GM21529 (cell line): Measurements from ENCODE around the gene CCDC124.
"Not testable (repeated sequence)": the region's sequence is repeated elsewhere in the genome, so short reads cannot be mapped to it uniquely, and the experiment has no call there.

Experiments
- ATAC-seq: cut with Tn5 transposase; IDR thresholded peaks from one replicate; pipeline ENCODE4 v1.9.1; 2021; ENCODE audit not compliant: unreplicated experiment

The CCDC124 gene

GRCh38 chr19:17932485-17933338 is at the start of gene CCDC124:
CCDC124 (plus strand) TSS chr19:17933015; CDS start chr19:17936421, 3,406 bp downstream.
- peak; percentile 78 for ATAC-seq

GRCh38 chr19:17883627-17884410 is 49.0 kb upstream of the CCDC124 start:
- ATAC-seq, result no peak

GRCh38 chr19:17886515-17886914 is 46.3 kb upstream of the CCDC124 start:
- no peak for ATAC-seq

GRCh38 chr19:17887221-17887620 is 45.6 kb upstream of the CCDC124 start:
- ATAC-seq, result not testable (repeated sequence)

- ATAC-seq, result no peak
Observed at GRCh38 chr19:17888260-17888659, 44.6 kb upstream of the CCDC124 start.

- no peak for ATAC-seq
Observed at GRCh38 chr19:17889609-17890214, 43.1 kb upstream of the CCDC124 start.

GRCh38 chr19:17893766-17894165 is 39.0 kb upstream of the CCDC124 start:
- no peak for ATAC-seq

- ATAC-seq, result no peak
Observed at GRCh38 chr19:17902701-17903100, 30.1 kb upstream of the CCDC124 start.

GRCh38 chr19:17908244-17908643 is 24.6 kb upstream of the CCDC124 start:
- no peak for ATAC-seq

GRCh38 chr19:17909003-17909732 is 23.6 kb upstream of the CCDC124 start:
- no peak for ATAC-seq

GRCh38 chr19:17910791-17911360 is 21.9 kb upstream of the CCDC124 start:
- no peak for ATAC-seq

GRCh38 chr19:17915940-17916593 is 16.7 kb upstream of the CCDC124 start:
- no peak for ATAC-seq

- not testable (repeated sequence) for ATAC-seq
Observed at GRCh38 chr19:17918151-17918550, 14.7 kb upstream of the CCDC124 start.

- not testable (repeated sequence) for ATAC-seq
Observed at GRCh38 chr19:17919122-17919521, 13.7 kb upstream of the CCDC124 start.

GRCh38 chr19:17920527-17920926 is 12.3 kb upstream of the CCDC124 start:
- ATAC-seq, result no peak

- ATAC-seq, result no peak
Observed at GRCh38 chr19:17922138-17922537, 10.7 kb upstream of the CCDC124 start.

- no peak for ATAC-seq
Observed at GRCh38 chr19:17926044-17926443, 6.8 kb upstream of the CCDC124 start.

GRCh38 chr19:17929056-17929455 is 3.8 kb upstream of the CCDC124 start:
- ATAC-seq, result no peak

GRCh38 chr19:17931532-17932191 is 1.2 kb upstream of the CCDC124 start:
- no peak for ATAC-seq
